Adrenal gland (tissue), 12 donors: ENCODE data around the gene ABLIM1. TPM values are rescaled to one million over a fixed set of nuclear protein-coding genes. Genes with fewer than 3 reads are reported as not detected.

Experiments
- DNase-seq, 7 donors: peaks; one replicate each; pipeline ENCODE4 v3.0.0-alpha.2; 2019 to 2020
- H3K27ac ChIP-seq, 5 donors: fragments of 200-600 bp; sonication (generic) in 4 of 5; 1 replicate in 3 of 5; 2 replicates in 2 of 5; pipeline versions ENCODE4 v1.5.1 to v1.8.0; 2016 to 2020; ENCODE audit warnings: mild to moderate bottlenecking in 1 of 5
- H3K27me3 ChIP-seq: fragments of 200-600 bp; 2 replicates; pipeline ENCODE4 v1.8.0; 2021
- H3K36me3 ChIP-seq, 2 donors: fragments of 200-600 bp; replicated peaks in 1 of 2; 1 replicate in 1 of 2; 2 replicates in 1 of 2; pipeline versions ENCODE4 v1.5.1 to v1.8.0; 2018 to 2022
- H3K4me1 ChIP-seq, 2 donors: fragments of 200-600 bp; replicated peaks in 1 of 2; 1 replicate in 1 of 2; 2 replicates in 1 of 2; pipeline versions ENCODE4 v1.5.1 to v1.8.0; 2018 to 2021
- H3K4me3 ChIP-seq, 4 donors: fragments of 200-600 bp; sonication (generic) in 3 of 4; one replicate each; pipeline ENCODE4 v1.5.1; 2016 to 2018
- H3K9me3 ChIP-seq, 3 donors: fragments of 200-600 bp; sonication (generic) in 1 of 3; replicated peaks in 1 of 3; 1 replicate in 2 of 3; 2 replicates in 1 of 3; pipeline versions ENCODE4 v1.5.1 to v1.8.0; 2016 to 2021
- CTCF ChIP-seq, 6 experiments: fragments of 450-650 bp in 4 of 6; fragments of 200-600 bp in 2 of 6; sonication (generic) in 1 of 6; IDR thresholded peaks; 1 replicate in 5 of 6; 2 replicates in 1 of 6; pipeline versions ENCODE4 v1.5.1 to v1.8.0; 2016 to 2021; ENCODE audit warnings: antibody characterized with exemption in 6 of 6, mild to moderate bottlenecking in 2 of 6, moderate library complexity in 1 of 6
- POLR2A ChIP-seq, 2 donors: fragments of 450-650 bp; IDR thresholded peaks; one replicate each; pipeline ENCODE4 v1.6.1; 2017; ENCODE audit warnings: antibody characterized with exemption in 2 of 2, mild to moderate bottlenecking in 2 of 2, moderate library complexity in 1 of 2
- WGBS, 4 donors: extraction: QIAGEN DNeasy Blood & Tissue Kit in 2 of 4; methylation state at CpG; one replicate each; pipeline versions ENCODE4 v1.1.5 to v1.1.7; 2013 to 2017; 5-methylcytosine and 5-hydroxymethylcytosine counted together
- intact Hi-C, 2 donors: fragments of 100-400 bp; cut with DNase I; formaldehyde crosslinking; loops; one replicate each; pipeline versions ENCODE4 v1.14.1 to v1.15.0; 2022 to 2023
- polyA plus RNA-seq, 3 donors: library from polyadenylated mRNA; stranded (reverse); fragments of 200-250 nt in 2 of 3; fragments of 350-450 nt in 1 of 3; fragmentation: Illumina TruSeq in 1 of 3; extraction: RNeasy Lipid Tissue Mini Kit (QIAGEN cat#74804) in 1 of 3; gene quantifications; one replicate each; pipeline ENCODE4 v1.2.3, GENCODE V29; 2013 to 2014
- total RNA-seq, 9 donors: library from RNA; depleted of rRNA in 4 of 9; stranded (reverse); fragments of >200 nt in 4 of 9; fragments of 120-200 nt in 1 of 9; fragmentation: NEBNext Ultra II Directional in 1 of 9; extraction: Animal tissue kit (Norgen Biotek cat#: 25700) in 1 of 9; gene quantifications; one replicate each; pipeline versions ENCODE4 v1.1.0 to v1.2.4, GENCODE V29; 2013 to 2023
- donor health status: healthy with polysubstance abuse.
- donor health status: Bipolar disorder and iron deficiency.
- donor health status: DM: yes; HTN: yes; CAD: no.
- donor health status: DM: no; HTN: no; CAD: no.
- donor health status: DM: no; HTN: no; CAD: no.
- donor health status: DM: yes; HTN: yes; CAD: no.

ABLIM1 gene
- total and polyA plus RNA-seq, 12 donors: 7.9 to 430 (median 185) TPM

GRCh38 chr10:114541797-114542160 lies 116.3 kb downstream of the ABLIM1 start:
- intact Hi-C loops: loop anchor here in 1 of 2 donors (10.0 kb wide), 2 partner anchors 163 to 237 kb away; no protein-coding TSS in a partner anchor
- no peak overlapping the region for H3K4me3 ChIP-seq
- peaks cover 0 to 50% of the 10 kb centered on the region in 2 donors for H3K36me3 ChIP-seq
- H3K4me1 ChIP-seq: peaks cover 4 to 10% of the 10 kb centered on the region in 2 donors
- no peaks in the 10 kb centered on the region for H3K9me3 ChIP-seq
- no peak for DNase-seq
- TF ChIP-seq POLR2A (IDR thresholded peaks at IDR 0.05): no peak
- no peak for TF ChIP-seq CTCF (IDR thresholded peaks at IDR 0.05)
- H3K27ac ChIP-seq: peak overlapping the region; percentile 15 to 67 (median 39)
- H3K27me3 ChIP-seq: no peaks in the 10 kb centered on the region
- 75 to 86% (median 78%) methylated on average over 3 of the region's 3 CpGs for WGBS, 4 donors

GRCh38 chr10:114541081-114541796 lies 116.8 kb downstream of the ABLIM1 start:
- H3K9me3 ChIP-seq: no peaks in the 10 kb centered on the region
- intact Hi-C loops: loop anchor here in 1 of 2 donors (10.0 kb wide), 2 partner anchors 164 to 236 kb away; no protein-coding TSS in a partner anchor
- 43 to 55% (median 48%) methylated on average over 14 of the region's 14 CpGs for WGBS, 4 donors
- TF ChIP-seq POLR2A (IDR thresholded peaks at IDR 0.05): peak in 1 of 2 donors; percentile 21
- TF ChIP-seq CTCF (IDR thresholded peaks at IDR 0.05): no peak
- peaks cover 4 to 10% of the 10 kb centered on the region in 2 donors for H3K4me1 ChIP-seq
- H3K27me3 ChIP-seq: no peaks in the 10 kb centered on the region
- peak; percentile 41 to 86 (median 80) for DNase-seq
- no peak overlapping the region for H3K4me3 ChIP-seq
- H3K36me3 ChIP-seq: peaks cover 0 to 45% of the 10 kb centered on the region in 2 donors
- peak overlapping the region; percentile 15 to 67 (median 39) for H3K27ac ChIP-seq

- peak in 1 of 7 donors; percentile 44 for DNase-seq
- H3K9me3 ChIP-seq: no peaks in the 10 kb centered on the region
- WGBS, 4 donors: 78 to 90% (median 80%) methylated on average over 8 of the region's 8 CpGs
- TF ChIP-seq CTCF (IDR thresholded peaks at IDR 0.05) (no peak), POLR2A (IDR thresholded peaks at IDR 0.05) (no peak)
- H3K36me3 ChIP-seq: peaks cover 0 to 34% of the 10 kb centered on the region in 2 donors
- H3K4me3 ChIP-seq: no peak overlapping the region
- H3K27me3 ChIP-seq: no peaks in the 10 kb centered on the region
- intact Hi-C loops: loop anchor here in 1 of 2 donors (10.0 kb wide), 2 partner anchors 165 to 235 kb away; no protein-coding TSS in a partner anchor
- H3K4me1 ChIP-seq: peaks cover 4 to 10% of the 10 kb centered on the region in 2 donors
- peak overlapping the region in 1 of 5 donors; percentile 67 for H3K27ac ChIP-seq
Observed at GRCh38 chr10:114540236-114540635, 117.8 kb downstream of the ABLIM1 start.

GRCh38 chr10:114539623-114540022 lies 118.5 kb downstream of the ABLIM1 start:
- peak in 1 of 7 donors; percentile 6 for DNase-seq
- no peak overlapping the region for H3K4me3 ChIP-seq
- no peak overlapping the region for H3K27ac ChIP-seq
- no peak for TF ChIP-seq CTCF (IDR thresholded peaks at IDR 0.05)
- no peak for TF ChIP-seq POLR2A (IDR thresholded peaks at IDR 0.05)
- 87 to 92% (median 89%) methylated on average over 2 of the region's 2 CpGs for WGBS, 4 donors
- intact Hi-C loops: loop anchor here in 1 of 2 donors (10.0 kb wide), 2 partner anchors 165 to 235 kb away; no protein-coding TSS in a partner anchor
- H3K4me1 ChIP-seq: peaks cover 4 to 10% of the 10 kb centered on the region in 2 donors
- H3K27me3 ChIP-seq: no peaks in the 10 kb centered on the region
- peaks cover 0 to 28% of the 10 kb centered on the region in 2 donors for H3K36me3 ChIP-seq
- no peaks in the 10 kb centered on the region for H3K9me3 ChIP-seq
